ENCODE measurements around the gene KRTAP6-1.

Gene KRTAP6-1

GRCh38 chr21:30642564-30642963 lies 28.8 kb upstream of the KRTAP6-1 start, which contains the start of gene KRTAP20-3:
Gene KRTAP20-3, plus strand, starts transcription at chr21:30642864.
- Histone ChIP-seq H3K4me3 (ENCODE audit: low read depth, low read length, poor library complexity, severe bottlenecking) (no peak within 1 kb of the TSS), H3K27ac (ENCODE audit: low read depth, low read length, poor library complexity, severe bottlenecking) (no peak within 1 kb of the TSS), H3K79me2 (ENCODE audit: insufficient read depth, low read length) (no peaks in the 10 kb centered on the region), H4K20me1 (ENCODE audit: insufficient read depth, low read length) (no peaks in the 10 kb centered on the region), H3F3A (ENCODE audit: insufficient read depth, low read length) (no peaks in the 10 kb centered on the region), H3K4me1 (ENCODE audit: insufficient read depth, low read length, severe bottlenecking) (no peaks in the 10 kb centered on the region), H3K4me2 (ENCODE audit: low read length) (no peak within 1 kb of the TSS), H3K9me3 (ENCODE audit: low read length) (no peaks in the 10 kb centered on the region), H3K36me3 (ENCODE audit: insufficient read depth, low read length) (no peaks in the 10 kb centered on the region), H2AFZ (ENCODE audit: low read length) (no peak within 1 kb of the TSS), H3K9ac (ENCODE audit: low read length) (no peak within 1 kb of the TSS), H3K27me3 (ENCODE audit: insufficient read depth, low read length) (no peaks in the 10 kb centered on the region), H3K9me2 (ENCODE audit: low read depth, low read length) (no peaks in the 10 kb centered on the region)
- TF ChIP-seq EZH2 (IDR thresholded peaks at IDR 0.05; ENCODE audit: borderline replicate concordance, low read length) = no peak
- TF ChIP-seq, protein P1, sequence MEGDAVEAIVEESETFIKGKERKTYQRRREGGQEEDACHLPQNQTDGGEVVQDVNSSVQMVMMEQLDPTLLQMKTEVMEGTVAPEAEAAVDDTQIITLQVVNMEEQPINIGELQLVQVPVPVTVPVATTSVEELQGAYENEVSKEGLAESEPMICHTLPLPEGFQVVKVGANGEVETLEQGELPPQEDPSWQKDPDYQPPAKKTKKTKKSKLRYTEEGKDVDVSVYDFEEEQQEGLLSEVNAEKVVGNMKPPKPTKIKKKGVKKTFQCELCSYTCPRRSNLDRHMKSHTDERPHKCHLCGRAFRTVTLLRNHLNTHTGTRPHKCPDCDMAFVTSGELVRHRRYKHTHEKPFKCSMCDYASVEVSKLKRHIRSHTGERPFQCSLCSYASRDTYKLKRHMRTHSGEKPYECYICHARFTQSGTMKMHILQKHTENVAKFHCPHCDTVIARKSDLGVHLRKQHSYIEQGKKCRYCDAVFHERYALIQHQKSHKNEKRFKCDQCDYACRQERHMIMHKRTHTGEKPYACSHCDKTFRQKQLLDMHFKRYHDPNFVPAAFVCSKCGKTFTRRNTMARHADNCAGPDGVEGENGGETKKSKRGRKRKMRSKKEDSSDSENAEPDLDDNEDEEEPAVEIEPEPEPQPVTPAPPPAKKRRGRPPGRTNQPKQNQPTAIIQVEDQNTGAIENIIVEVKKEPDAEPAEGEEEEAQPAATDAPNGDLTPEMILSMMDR (IDR thresholded peaks at IDR 0.05; ENCODE audit: low read length) = no peak

GRCh38 chr21:30638686-30639085 lies 25.0 kb upstream of the KRTAP6-1 start:
- Histone ChIP-seq H3K27me3 (ENCODE audit: insufficient read depth, low read length) (no peaks in the 10 kb centered on the region), H3K79me2 (ENCODE audit: insufficient read depth, low read length) (no peaks in the 10 kb centered on the region)
- no peak for TF ChIP-seq EZH2 (IDR thresholded peaks at IDR 0.05; ENCODE audit: borderline replicate concordance, low read length)
- TF ChIP-seq, protein P1 (IDR thresholded peaks at IDR 0.05; ENCODE audit: low read length) = no peak

DNA sequence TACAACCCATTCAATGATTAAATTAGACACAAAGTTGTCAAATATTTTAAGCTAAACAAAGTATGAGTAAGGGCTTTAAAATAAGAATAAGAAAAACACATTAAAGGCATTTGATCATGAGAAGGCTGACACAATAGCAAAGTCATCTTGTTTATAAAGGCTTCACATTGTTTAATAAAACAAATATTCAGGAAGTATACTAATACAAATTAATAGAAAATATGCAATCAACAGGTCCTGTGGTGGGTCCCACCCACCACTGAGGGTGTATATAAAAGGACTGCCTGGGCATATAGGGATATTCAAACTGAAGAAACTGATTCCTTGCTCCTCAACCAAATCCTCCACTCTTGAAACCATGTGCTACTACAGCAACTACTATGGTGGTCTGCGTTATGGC lies 21.2 kb upstream of the KRTAP6-1 start, which contains the start of gene KRTAP20-2:
KRTAP20-2 (plus strand) TSS at position 301 of the 400 bp plus-strand sequence; CDS start at position 359, 58 bp downstream.
- no peak within 1 kb of the TSS for H3K9ac ChIP-seq (ENCODE audit: low read length)
- H3K4me3 ChIP-seq (ENCODE audit: low read depth, low read length, poor library complexity, severe bottlenecking) = no peak within 1 kb of the TSS
- no peaks in the 10 kb centered on the region for H4K20me1 ChIP-seq (ENCODE audit: insufficient read depth, low read length)
- no peak within 1 kb of the TSS for H3K27ac ChIP-seq (ENCODE audit: low read depth, low read length, poor library complexity, severe bottlenecking)
- no peaks in the 10 kb centered on the region for H3K9me2 ChIP-seq (ENCODE audit: low read depth, low read length)
- no peaks in the 10 kb centered on the region for H3F3A ChIP-seq (ENCODE audit: insufficient read depth, low read length)
- no peaks in the 10 kb centered on the region for H3K36me3 ChIP-seq (ENCODE audit: insufficient read depth, low read length)
- TF ChIP-seq EZH2 (IDR thresholded peaks at IDR 0.05; ENCODE audit: borderline replicate concordance, low read length) = no peak
- TF ChIP-seq, protein P1 (IDR thresholded peaks at IDR 0.05; ENCODE audit: low read length) = no peak
- H3K9me3 ChIP-seq (ENCODE audit: low read length) = no peaks in the 10 kb centered on the region
- H2AFZ ChIP-seq (ENCODE audit: low read length) = no peak within 1 kb of the TSS
- H3K79me2 ChIP-seq (ENCODE audit: insufficient read depth, low read length) = no peaks in the 10 kb centered on the region
- H3K4me1 ChIP-seq (ENCODE audit: insufficient read depth, low read length, severe bottlenecking) = no peaks in the 10 kb centered on the region
- no peaks in the 10 kb centered on the region for H3K27me3 ChIP-seq (ENCODE audit: insufficient read depth, low read length)
- no peak within 1 kb of the TSS for H3K4me2 ChIP-seq (ENCODE audit: low read length)

More at GRCh38 chr21:30638686-30639085, 25.0 kb upstream of the KRTAP6-1 start:
- no peak overlapping the region for H2AFZ ChIP-seq (ENCODE audit: low read length)
- H3F3A ChIP-seq (ENCODE audit: insufficient read depth, low read length) = no peaks in the 10 kb centered on the region
- H3K4me2 ChIP-seq (ENCODE audit: low read length) = no peak overlapping the region
- no peaks in the 10 kb centered on the region for H3K9me2 ChIP-seq (ENCODE audit: low read depth, low read length)
- H3K9ac ChIP-seq (ENCODE audit: low read length) = no peak overlapping the region
- H3K4me1 ChIP-seq (ENCODE audit: insufficient read depth, low read length, severe bottlenecking) = no peaks in the 10 kb centered on the region
- H4K20me1 ChIP-seq (ENCODE audit: insufficient read depth, low read length) = no peaks in the 10 kb centered on the region
- H3K27ac ChIP-seq (ENCODE audit: low read depth, low read length, poor library complexity, severe bottlenecking) = no peak overlapping the region
- no peaks in the 10 kb centered on the region for H3K9me3 ChIP-seq (ENCODE audit: low read length)
- H3K4me3 ChIP-seq (ENCODE audit: low read depth, low read length, poor library complexity, severe bottlenecking) = no peak overlapping the region
- H3K36me3 ChIP-seq (ENCODE audit: insufficient read depth, low read length) = no peaks in the 10 kb centered on the region

All from OCI-LY1 (cell line).